Measurements from ENCODE around the gene ABCD3. TPM values are rescaled to one million over a fixed set of nuclear protein-coding genes. Genes with fewer than 3 reads are reported as not detected.

ABCD3 gene
- total RNA-seq, 1 donor from 2014 or later: 54.9 TPM

DNA sequence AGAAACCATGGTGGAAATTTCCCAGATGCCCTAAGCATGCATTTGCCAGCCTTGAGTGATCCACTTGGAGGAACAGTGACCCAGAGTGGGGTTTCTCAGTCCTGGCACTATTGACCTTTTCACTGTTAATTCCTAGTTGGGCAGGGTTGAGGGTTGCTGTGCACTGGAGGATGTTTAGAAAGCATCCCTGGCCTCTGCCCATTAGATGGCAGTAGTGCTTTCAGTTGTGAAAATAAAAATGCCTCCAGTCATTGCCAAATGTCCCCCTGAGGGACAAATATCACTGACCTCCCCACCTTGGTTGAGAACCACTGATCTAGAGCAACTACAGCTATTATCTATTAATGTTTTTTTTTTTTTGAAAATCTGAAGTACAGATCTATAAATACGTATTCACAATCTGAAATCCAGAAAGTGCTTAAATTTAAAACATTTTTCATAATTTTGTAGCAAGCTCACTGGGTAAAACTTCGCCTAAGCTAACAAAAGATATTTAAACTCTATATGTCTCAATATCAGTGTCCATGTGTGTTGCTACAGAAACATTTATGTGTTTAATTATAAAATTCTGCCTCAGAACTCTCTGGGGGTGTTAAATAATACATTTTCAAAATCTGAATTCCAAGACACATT, 96.0 kb downstream of the ABCD3 start:
- no peaks in the 10 kb centered on the region for H3K9me3 ChIP-seq
- no peak overlapping the region for H3K4me3 ChIP-seq
- H3K27ac ChIP-seq: no peak overlapping the region
- ATAC-seq (peak; percentile 62), DNase-seq (no peak)
- intact Hi-C loops (cut with DNase I): no loop called here
- no peaks in the 10 kb centered on the region for H3K4me1 ChIP-seq
- TF ChIP-seq, protein P1, sequence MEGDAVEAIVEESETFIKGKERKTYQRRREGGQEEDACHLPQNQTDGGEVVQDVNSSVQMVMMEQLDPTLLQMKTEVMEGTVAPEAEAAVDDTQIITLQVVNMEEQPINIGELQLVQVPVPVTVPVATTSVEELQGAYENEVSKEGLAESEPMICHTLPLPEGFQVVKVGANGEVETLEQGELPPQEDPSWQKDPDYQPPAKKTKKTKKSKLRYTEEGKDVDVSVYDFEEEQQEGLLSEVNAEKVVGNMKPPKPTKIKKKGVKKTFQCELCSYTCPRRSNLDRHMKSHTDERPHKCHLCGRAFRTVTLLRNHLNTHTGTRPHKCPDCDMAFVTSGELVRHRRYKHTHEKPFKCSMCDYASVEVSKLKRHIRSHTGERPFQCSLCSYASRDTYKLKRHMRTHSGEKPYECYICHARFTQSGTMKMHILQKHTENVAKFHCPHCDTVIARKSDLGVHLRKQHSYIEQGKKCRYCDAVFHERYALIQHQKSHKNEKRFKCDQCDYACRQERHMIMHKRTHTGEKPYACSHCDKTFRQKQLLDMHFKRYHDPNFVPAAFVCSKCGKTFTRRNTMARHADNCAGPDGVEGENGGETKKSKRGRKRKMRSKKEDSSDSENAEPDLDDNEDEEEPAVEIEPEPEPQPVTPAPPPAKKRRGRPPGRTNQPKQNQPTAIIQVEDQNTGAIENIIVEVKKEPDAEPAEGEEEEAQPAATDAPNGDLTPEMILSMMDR (IDR thresholded peaks at IDR 0.05): peak; percentile 58
- no peaks in the 10 kb centered on the region for H3K27me3 ChIP-seq (ENCODE audit: low read depth)
- H3K36me3 ChIP-seq: peaks cover 25% of the 10 kb centered on the region

DNA sequence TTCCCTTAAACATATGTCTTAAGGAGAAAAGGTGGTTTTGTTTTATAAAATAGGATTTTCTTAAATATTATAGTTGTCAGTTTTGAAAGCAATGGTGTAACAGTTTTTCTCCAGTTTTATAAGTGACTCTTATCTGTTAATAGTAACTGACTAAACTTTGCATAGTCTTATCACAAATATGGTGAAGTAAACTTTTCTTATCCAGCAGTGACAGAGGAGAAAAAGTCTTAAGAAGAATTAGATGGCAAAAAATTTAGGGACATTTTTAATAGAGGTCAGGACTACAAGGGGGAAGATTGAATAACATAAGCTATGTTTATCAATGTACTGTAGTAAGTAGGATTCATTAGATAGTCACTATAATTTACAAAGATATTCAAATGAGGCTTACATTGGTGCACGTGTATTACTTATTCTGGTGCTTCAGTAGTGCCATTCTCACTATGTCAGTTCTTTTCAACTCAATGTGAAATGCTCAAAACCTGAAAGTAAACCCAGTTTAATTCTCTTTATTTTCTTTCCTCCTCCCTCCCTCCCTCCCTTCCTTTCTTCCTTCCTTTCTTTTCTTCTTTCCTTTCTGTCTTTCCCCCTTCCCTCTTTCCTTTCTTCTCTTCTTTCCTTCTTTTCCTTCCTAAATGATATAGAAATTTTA, 97.2 kb downstream of the ABCD3 start:
- Histone ChIP-seq H3K36me3 (peaks cover 25% of the 10 kb centered on the region), H3K4me3 (no peak overlapping the region), H3K4me1 (no peaks in the 10 kb centered on the region), H3K27me3 (ENCODE audit: low read depth) (no peaks in the 10 kb centered on the region), H3K27ac (no peak overlapping the region), H3K9me3 (no peaks in the 10 kb centered on the region)
- intact Hi-C loops (cut with DNase I): no loop called here
- ATAC-seq: no peak
- TF ChIP-seq, protein P1 (IDR thresholded peaks at IDR 0.05): no peak
- DNase-seq: no peak

- Histone ChIP-seq H3K9me3 (no peaks in the 10 kb centered on the region), H3K36me3 (peaks cover 15% of the 10 kb centered on the region), H3K4me1 (no peaks in the 10 kb centered on the region), H3K27ac (no peak overlapping the region), H3K4me3 (no peak overlapping the region), H3K27me3 (ENCODE audit: low read depth) (no peaks in the 10 kb centered on the region)
- ATAC-seq (no peak), DNase-seq (no peak)
- intact Hi-C loops (cut with DNase I): no loop called here
- TF ChIP-seq, protein P1 (IDR thresholded peaks at IDR 0.05): no peak
Observed at GRCh38 chr1:94519351-94519750, 101.2 kb downstream of the ABCD3 start.

DNA sequence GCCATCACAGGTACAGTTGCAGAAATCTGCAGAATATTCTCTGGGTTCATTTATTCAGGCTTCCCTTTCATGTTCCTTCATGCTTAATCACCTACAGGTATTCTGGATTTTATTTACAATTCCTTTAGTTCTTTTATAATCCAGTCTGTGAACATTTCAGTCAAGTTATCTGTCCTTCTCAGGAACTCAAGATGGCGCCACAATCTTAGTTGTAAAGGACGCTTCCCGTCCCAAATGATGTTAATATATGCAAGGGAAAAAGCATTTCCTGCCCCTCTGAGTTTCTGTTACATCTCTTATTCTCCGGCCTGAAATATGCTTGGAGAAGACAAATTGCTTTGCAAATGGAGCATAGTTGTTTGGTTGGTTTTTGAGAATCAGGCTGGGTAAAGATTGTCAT, 104.1 kb downstream of the ABCD3 start:
- Histone ChIP-seq H3K4me1 (peaks cover under 1% of the 10 kb centered on the region), H3K4me3 (no peak overlapping the region), H3K27me3 (ENCODE audit: low read depth) (no peaks in the 10 kb centered on the region), H3K36me3 (peaks cover 9% of the 10 kb centered on the region), H3K9me3 (no peaks in the 10 kb centered on the region), H3K27ac (no peak overlapping the region)
- ATAC-seq: peak; percentile 45 to 64
- intact Hi-C loops (cut with DNase I): no loop called here
- DNase-seq: no peak
- TF ChIP-seq, protein P1 (IDR thresholded peaks at IDR 0.05): peak; percentile 40

DNA sequence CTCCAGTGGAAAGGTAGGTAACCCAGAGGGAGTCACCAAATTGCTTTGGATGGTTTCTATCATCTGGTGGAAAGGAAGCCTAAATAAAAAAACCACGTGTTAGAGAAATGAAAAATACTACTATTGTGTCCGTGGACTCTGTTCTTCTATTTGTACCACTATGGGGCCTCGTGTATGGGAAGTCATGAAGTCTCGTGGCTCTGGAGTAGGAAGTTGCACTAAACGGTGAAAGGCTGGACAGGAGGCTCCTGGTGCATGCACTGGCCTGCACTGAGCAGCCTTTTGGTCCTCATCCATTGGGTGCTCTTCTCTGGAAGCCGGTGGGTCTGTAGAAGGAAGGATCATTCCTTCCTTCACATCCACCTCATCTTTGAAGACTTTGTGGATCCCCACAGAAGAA, 106.3 kb downstream of the ABCD3 start:
- Histone ChIP-seq H3K27me3 (ENCODE audit: low read depth) (no peaks in the 10 kb centered on the region), H3K4me1 (peaks cover 5% of the 10 kb centered on the region), H3K27ac (no peak overlapping the region), H3K36me3 (peaks cover under 1% of the 10 kb centered on the region), H3K4me3 (no peak overlapping the region), H3K9me3 (no peaks in the 10 kb centered on the region)
- DNase-seq (no peak), ATAC-seq (no peak)
- intact Hi-C loops (cut with DNase I): no loop called here
- TF ChIP-seq, protein P1 (IDR thresholded peaks at IDR 0.05): no peak
